Mesendoderm (in vitro differentiated cells): Measurements from ENCODE around the gene PRKAR1B.
"Not testable (repeated sequence)": the region's sequence is repeated elsewhere in the genome, so short reads cannot be mapped to it uniquely, and the experiment has no call there.

ENCODE experiments used
- DNase-seq: peaks from one replicate; pipeline ENCODE4 v3.0.0; 2013
- H2AK5ac ChIP-seq: 2 replicates; pipeline ENCODE4 v1.6.1; 2013; ENCODE audit warnings: low read length, inconsistent platforms
- H2BK120ac ChIP-seq: 2 replicates; pipeline ENCODE4 v1.6.1; 2013; ENCODE audit warnings: low read depth, mild to moderate bottlenecking, low read length, moderate library complexity, mixed read lengths
- H2BK15ac ChIP-seq: replicated peaks from 2 replicates; pipeline ENCODE4 v1.6.1; 2013; ENCODE audit warnings: low read depth, mild to moderate bottlenecking, moderate library complexity
- H2BK5ac ChIP-seq: 2 replicates; pipeline ENCODE4 v1.6.1; 2013; ENCODE audit warnings: low read length, inconsistent platforms
- H3K18ac ChIP-seq: 2 replicates; pipeline ENCODE4 v1.6.1; 2013; ENCODE audit warnings: mild to moderate bottlenecking, low read length, mixed read lengths
- H3K23ac ChIP-seq: one replicate; pipeline ENCODE4 v1.6.1; 2013; ENCODE audit warnings: low read length
- H3K27ac ChIP-seq: 2 replicates; pipeline ENCODE4 v1.5.1; 2013; ENCODE audit warnings: low read depth, mild to moderate bottlenecking, inconsistent platforms, low read length, moderate library complexity
- H3K27me3 ChIP-seq: 2 replicates; pipeline ENCODE4 v1.6.1; 2013; ENCODE audit warnings: low read length, control low read depth, mild to moderate bottlenecking, inconsistent platforms; ENCODE audit not compliant: insufficient read depth, poor library complexity
- H3K36me3 ChIP-seq: 2 replicates; pipeline ENCODE4 v1.6.1; 2013; ENCODE audit warnings: low read length, inconsistent platforms; ENCODE audit not compliant: control insufficient read depth, insufficient read depth
- H3K4ac ChIP-seq: one replicate; pipeline ENCODE4 v1.6.1; 2013; ENCODE audit warnings: low read depth, mild to moderate bottlenecking, low read length, moderate library complexity
- H3K4me1 ChIP-seq: 2 replicates; pipeline ENCODE4 v1.6.1; 2013; ENCODE audit warnings: low read depth, low read length, inconsistent platforms; ENCODE audit not compliant: control insufficient read depth
- H3K4me2 ChIP-seq: 2 replicates; pipeline ENCODE4 v1.6.1; 2013; ENCODE audit warnings: low read length
- H3K4me3 ChIP-seq: 2 replicates; pipeline ENCODE4 v1.5.1; 2013; ENCODE audit warnings: mild to moderate bottlenecking, low read length
- H3K56ac ChIP-seq: one replicate; pipeline ENCODE4 v1.6.1; 2013; ENCODE audit warnings: low read length
- H3K79me1 ChIP-seq: 2 replicates; pipeline ENCODE4 v1.6.1; 2013; ENCODE audit warnings: low read length, inconsistent platforms
- H3K79me2 ChIP-seq: 2 replicates; pipeline ENCODE4 v1.6.1; 2013; ENCODE audit warnings: mild to moderate bottlenecking, low read length; ENCODE audit not compliant: control insufficient read depth, insufficient read depth
- H3K9ac ChIP-seq: 2 replicates; pipeline ENCODE4 v1.6.1; 2013; ENCODE audit warnings: low read length, inconsistent platforms
- H4K5ac ChIP-seq: one replicate; pipeline ENCODE4 v1.6.1; 2013; ENCODE audit warnings: low read length
- H4K8ac ChIP-seq: one replicate; pipeline ENCODE4 v1.6.1; 2013; ENCODE audit warnings: low read depth, mild to moderate bottlenecking, control low read depth, low read length, moderate library complexity
- WGBS: extraction: QIAGEN DNeasy Blood & Tissue Kit; methylation state at CpG from one replicate; pipeline ENCODE4 v1.1.7; 2013; ENCODE audit warnings: low lambda C conversion rate, missing lambda C conversion rate; ENCODE audit not compliant: insufficient coverage; ENCODE audit errors: extremely low coverage; 5-methylcytosine and 5-hydroxymethylcytosine counted together

Gene PRKAR1B

DNA sequence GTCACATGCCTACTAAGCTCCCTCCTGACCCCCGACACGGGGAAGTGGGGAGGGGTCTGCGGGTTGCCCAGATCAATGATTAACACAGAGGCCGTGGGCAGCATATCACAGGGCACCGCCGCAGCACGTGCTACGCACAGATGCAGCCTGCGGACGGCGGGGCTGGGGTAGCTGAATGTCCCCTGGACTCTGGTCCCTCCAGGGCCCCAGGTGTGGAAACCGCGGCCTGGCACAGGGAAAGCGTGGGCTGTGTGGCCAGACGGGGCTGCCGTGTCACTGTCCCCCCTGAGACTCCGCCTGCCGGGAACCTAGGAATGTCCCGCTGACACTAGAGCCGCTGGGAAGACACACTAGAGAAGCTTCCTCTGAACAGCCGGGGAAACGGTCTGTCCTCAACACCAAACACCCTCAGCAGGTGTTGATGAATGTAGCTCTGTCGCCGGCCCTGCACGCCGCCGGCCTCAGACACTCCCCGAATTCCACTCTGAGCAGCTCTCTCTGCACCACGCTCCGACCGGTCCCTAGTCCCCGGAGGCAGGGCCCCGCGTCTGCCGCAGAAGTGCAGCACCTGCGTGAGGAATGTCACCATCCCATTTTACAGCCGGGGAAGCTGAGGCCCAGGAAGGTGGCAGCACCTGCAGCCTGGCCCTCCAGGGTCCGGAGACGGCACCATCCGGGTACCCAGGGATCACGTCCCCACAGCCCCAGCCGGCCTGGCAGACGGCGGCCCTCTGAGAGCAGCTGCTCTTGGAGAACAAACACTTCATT lies 174.0 kb downstream of the PRKAR1B start:
- DNase-seq = no peak
- Histone ChIP-seq H3K79me2 (no peaks in the 10 kb centered on the region), H3K23ac (no peak overlapping the region), H2BK120ac (no peak overlapping the region), H3K27ac (no peak overlapping the region), H3K36me3 (no peaks in the 10 kb centered on the region), H4K5ac (no peak overlapping the region), H3K9ac (no peak overlapping the region), H3K4me2 (no peak overlapping the region), H2BK5ac (no peak overlapping the region), H3K79me1 (no peaks in the 10 kb centered on the region), H3K56ac (no peak overlapping the region), H3K27me3 (no peaks in the 10 kb centered on the region), H3K4me1 (no peaks in the 10 kb centered on the region), H3K18ac (no peak overlapping the region), H2AK5ac (no peak overlapping the region), H4K8ac (no peak overlapping the region), H2BK15ac (no peak overlapping the region), H3K4ac (no peak overlapping the region), H3K4me3 (no peak overlapping the region)
- no CpG with 5 or more reads among the region's 44 CpGs for WGBS

DNA sequence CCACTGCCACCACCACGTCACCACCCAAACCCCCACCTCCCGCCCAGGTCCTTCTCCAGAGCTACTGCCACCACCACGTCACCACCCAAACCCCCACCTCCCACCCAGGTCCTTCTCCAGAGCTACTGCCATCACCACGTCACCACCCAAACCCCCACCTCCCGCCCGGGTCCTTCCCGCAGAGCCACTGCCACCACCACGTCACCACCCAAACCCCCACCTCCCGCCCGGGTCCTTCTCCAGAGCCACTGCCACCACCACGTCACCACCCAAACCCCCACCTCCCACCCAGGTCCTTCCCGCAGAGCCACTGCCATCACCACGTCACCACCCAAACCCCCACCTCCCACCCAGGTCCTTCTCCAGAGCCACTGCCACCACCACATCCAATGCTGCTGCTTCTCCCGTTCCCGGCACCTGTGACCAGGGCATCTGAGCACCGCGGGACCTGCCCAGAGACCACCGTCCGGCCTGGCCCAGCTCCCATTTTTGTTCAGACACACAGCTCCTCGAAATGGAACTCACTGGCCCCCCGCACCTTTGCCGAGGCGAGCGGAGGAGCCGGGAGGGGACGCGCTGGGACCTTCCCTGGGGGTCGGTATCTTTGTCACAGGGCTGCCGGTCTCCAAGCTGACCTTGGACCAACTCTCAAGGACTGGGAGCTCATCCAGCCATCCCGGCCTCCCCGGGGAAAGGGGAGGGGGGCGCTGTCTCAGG lies 174.8 kb downstream of the PRKAR1B start:
- not testable (repeated sequence) for H3K23ac ChIP-seq

DNA sequence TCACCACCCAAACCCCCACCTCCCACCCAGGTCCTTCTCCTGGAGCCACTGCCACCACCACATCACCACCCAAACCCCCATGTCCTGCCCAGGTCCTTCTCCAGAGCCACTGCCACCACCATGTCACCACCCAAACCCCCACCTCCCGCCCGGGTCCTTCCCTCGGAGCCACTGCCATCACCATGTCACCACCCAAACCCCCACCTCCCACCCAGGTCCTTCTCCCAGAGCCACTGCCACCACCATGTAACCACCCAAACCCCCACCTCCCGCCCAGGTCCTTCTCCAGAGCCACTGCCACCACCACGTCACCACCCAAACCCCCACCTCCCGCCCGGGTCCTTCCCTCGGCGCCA lies 175.5 kb downstream of the PRKAR1B start:
- not testable (repeated sequence) for H3K4ac ChIP-seq, H2BK5ac ChIP-seq, DNase-seq

More for the DNA sequence above, 174.8 kb downstream of the PRKAR1B start:
- H3K36me3 ChIP-seq, H3K79me2 ChIP-seq, H3K18ac ChIP-seq, H3K9ac ChIP-seq, H3K27ac ChIP-seq, H2BK5ac ChIP-seq, H3K27me3 ChIP-seq, H2BK120ac ChIP-seq, H3K4me1 ChIP-seq, H4K8ac ChIP-seq, H3K56ac ChIP-seq, DNase-seq, H2AK5ac ChIP-seq, H4K5ac ChIP-seq, H3K79me1 ChIP-seq, H3K4me2 ChIP-seq, H3K4ac ChIP-seq, H3K4me3 ChIP-seq, H2BK15ac ChIP-seq: not testable (repeated sequence)
- no CpG with 5 or more reads among the region's 32 CpGs for WGBS

DNA sequence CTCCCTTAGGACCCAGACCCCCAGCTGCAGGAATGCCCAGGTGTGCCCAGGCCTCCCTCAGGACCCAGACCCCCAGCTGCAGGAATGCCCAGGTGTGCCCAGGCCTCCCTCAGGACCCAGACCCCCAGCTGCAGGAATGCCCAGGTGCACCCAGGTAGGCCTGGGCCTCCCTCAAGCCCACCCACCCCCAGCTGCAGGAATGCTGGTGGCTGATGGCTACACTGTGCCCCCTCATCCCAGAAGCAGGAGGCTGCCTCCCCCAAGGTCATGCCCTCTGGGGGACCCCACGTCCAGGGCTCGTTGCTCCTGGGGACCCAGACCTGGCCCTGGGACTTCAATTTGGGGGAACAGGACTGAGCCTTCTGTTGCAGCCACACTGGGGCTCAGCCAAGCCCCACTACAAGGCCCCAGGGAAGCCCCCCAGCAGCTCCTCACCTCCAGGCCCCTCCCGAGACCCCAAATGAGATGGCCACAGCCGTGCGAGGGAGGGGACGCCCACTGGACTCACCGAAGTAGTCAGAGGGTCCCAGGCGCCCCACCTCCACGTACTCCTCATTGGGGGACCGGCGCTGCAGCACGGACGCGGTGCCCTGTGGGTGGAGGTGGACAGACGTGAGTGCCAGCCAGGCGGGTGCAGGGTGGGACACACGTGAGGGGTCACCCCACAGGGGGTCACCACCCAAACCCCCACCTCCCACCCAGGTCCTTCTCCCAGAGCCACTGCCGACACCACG lies 176.0 kb downstream of the PRKAR1B start:
- no peaks in the 10 kb centered on the region for H3K79me1 ChIP-seq
- H3K27me3 ChIP-seq = no peaks in the 10 kb centered on the region
- H3K9ac ChIP-seq = no peak overlapping the region
- H3K27ac ChIP-seq = no peak overlapping the region
- H4K5ac ChIP-seq = no peak overlapping the region
- H3K4me1 ChIP-seq = no peaks in the 10 kb centered on the region
- DNase-seq = no peak
- no peak overlapping the region for H3K18ac ChIP-seq
- no peaks in the 10 kb centered on the region for H3K79me2 ChIP-seq
- H3K23ac ChIP-seq = no peak overlapping the region
- H3K56ac ChIP-seq = no peak overlapping the region
- no peak overlapping the region for H2BK5ac ChIP-seq
- no peak overlapping the region for H3K4me3 ChIP-seq
- H3K36me3 ChIP-seq = no peaks in the 10 kb centered on the region
- no peak overlapping the region for H3K4me2 ChIP-seq
- no peak overlapping the region for H4K8ac ChIP-seq
- H3K4ac ChIP-seq = no peak overlapping the region
- no CpG with 5 or more reads among the region's 19 CpGs for WGBS
- no peak overlapping the region for H2AK5ac ChIP-seq
- no peak overlapping the region for H2BK120ac ChIP-seq
- no peak overlapping the region for H2BK15ac ChIP-seq

More for the DNA sequence above, 175.5 kb downstream of the PRKAR1B start:
- not testable (repeated sequence) for H3K56ac ChIP-seq, H3K4me3 ChIP-seq, H3K4me1 ChIP-seq, H3K27ac ChIP-seq, H4K8ac ChIP-seq, H3K27me3 ChIP-seq, H2BK15ac ChIP-seq, H2BK120ac ChIP-seq, H3K23ac ChIP-seq, H4K5ac ChIP-seq, H3K79me2 ChIP-seq, H3K4me2 ChIP-seq, H3K36me3 ChIP-seq, H3K18ac ChIP-seq, H3K79me1 ChIP-seq, H3K9ac ChIP-seq, H2AK5ac ChIP-seq
- no CpG with 5 or more reads among the region's 9 CpGs for WGBS

DNA sequence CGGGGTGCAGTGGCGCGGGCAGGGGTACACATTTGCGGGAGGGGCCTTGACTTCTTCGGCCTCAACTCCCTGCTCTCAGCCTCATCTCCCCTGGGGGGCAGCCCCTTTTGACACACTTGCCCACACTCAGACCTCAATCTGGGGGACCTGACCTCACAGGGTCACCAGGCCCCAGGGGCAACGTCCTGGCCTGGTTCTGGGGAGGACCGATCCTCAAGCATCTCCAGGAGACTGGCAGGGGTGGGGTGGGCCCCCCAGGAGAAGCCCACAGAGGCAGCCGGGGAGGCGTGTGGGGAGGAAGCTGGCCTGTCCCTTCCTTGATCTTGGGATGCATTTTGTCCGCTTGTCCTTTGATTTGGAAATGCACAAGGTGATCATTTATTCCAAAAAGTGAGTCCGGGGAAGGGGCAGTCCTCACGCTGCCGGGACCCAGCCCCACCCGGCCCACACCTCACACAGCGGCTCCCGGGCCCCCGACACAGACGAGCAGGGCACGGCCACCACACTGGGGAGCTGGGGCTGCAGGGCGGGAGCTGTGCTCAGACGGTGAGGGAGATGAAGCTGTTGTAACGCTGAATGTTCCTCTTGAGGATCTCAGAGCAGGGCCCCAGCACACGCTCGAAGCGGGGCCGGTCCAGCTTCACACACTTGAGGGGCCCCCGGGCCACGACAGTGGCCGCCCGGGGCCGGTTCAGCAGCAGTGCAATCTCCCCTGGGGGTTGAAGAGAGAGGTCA lies 177.0 kb downstream of the PRKAR1B start:
- Histone ChIP-seq H3K56ac (no peak overlapping the region), H2BK120ac (no peak overlapping the region), H3K4me1 (no peaks in the 10 kb centered on the region), H3K4me2 (no peak overlapping the region), H2BK5ac (no peak overlapping the region), H4K5ac (no peak overlapping the region), H3K4me3 (no peak overlapping the region), H3K4ac (no peak overlapping the region), H3K79me1 (no peaks in the 10 kb centered on the region), H3K9ac (no peak overlapping the region), H3K27me3 (no peaks in the 10 kb centered on the region), H3K79me2 (no peaks in the 10 kb centered on the region), H3K23ac (no peak overlapping the region), H4K8ac (no peak overlapping the region), H3K18ac (no peak overlapping the region), H3K27ac (no peak overlapping the region), H2BK15ac (no peak overlapping the region), H2AK5ac (no peak overlapping the region), H3K36me3 (no peaks in the 10 kb centered on the region)
- DNase-seq = no peak
- no CpG with 5 or more reads among the region's 31 CpGs for WGBS
